NCI-H526 (cell line): Measurements from ENCODE around the gene PCP2.
A peak's percentile ranks its signal among the peaks of the same experiment; 100 is the strongest.

Experiments used
- DNase-seq, 2 experiments: peaks; one replicate each; lab custom pipeline; 2025; lab: John Stamatoyannopoulos, UW

PCP2 gene

GRCh38 chr19:7661744-7662538, 28.4 kb upstream of the PCP2 start:
- no peak for DNase-seq

GRCh38 chr19:7658219-7658686, 24.7 kb upstream of the PCP2 start:
- no peak for DNase-seq

GRCh38 chr19:7657131-7657751, 23.7 kb upstream of the PCP2 start:
- DNase-seq, result no peak

- DNase-seq, result no peak
Observed at GRCh38 chr19:7655581-7655980, 22.1 kb upstream of the PCP2 start.

- DNase-seq, result no peak
Observed at GRCh38 chr19:7654401-7654800, 20.9 kb upstream of the PCP2 start.

GRCh38 chr19:7652061-7652641, 18.6 kb upstream of the PCP2 start:
- DNase-seq, result peak; percentile 24 to 61

GRCh38 chr19:7650148-7650547, 16.6 kb upstream of the PCP2 start:
- no peak for DNase-seq

- DNase-seq, result no peak
Observed at GRCh38 chr19:7648265-7649014, 14.9 kb upstream of the PCP2 start.

GRCh38 chr19:7647156-7647555, 13.6 kb upstream of the PCP2 start:
- DNase-seq, result no peak

GRCh38 chr19:7646426-7646700, 12.8 kb upstream of the PCP2 start:
- DNase-seq, result no peak

- DNase-seq, result no peak
Observed at GRCh38 chr19:7645656-7646425, 12.3 kb upstream of the PCP2 start.

GRCh38 chr19:7645163-7645562, 11.6 kb upstream of the PCP2 start:
- no peak for DNase-seq

GRCh38 chr19:7644550-7644877, 11.0 kb upstream of the PCP2 start:
- no peak for DNase-seq

- peak in 1 of 2 experiments; percentile 27 for DNase-seq
Observed at GRCh38 chr19:7643629-7644549, 10.4 kb upstream of the PCP2 start.

- DNase-seq, result no peak
Observed at GRCh38 chr19:7643031-7643415, 9.5 kb upstream of the PCP2 start.

GRCh38 chr19:7642295-7643030, 8.9 kb upstream of the PCP2 start:
- DNase-seq, result no peak

- DNase-seq, result no peak
Observed at GRCh38 chr19:7641290-7642276, 8.1 kb upstream of the PCP2 start.

- DNase-seq, result no peak
Observed at GRCh38 chr19:7640803-7641202, 7.3 kb upstream of the PCP2 start.

GRCh38 chr19:7639863-7640348, 6.4 kb upstream of the PCP2 start:
- DNase-seq, result no peak
